HG03095 (cell line): Measurements from ENCODE around the gene CFAP119.

Experiments
- ATAC-seq: cut with Tn5 transposase; IDR thresholded peaks from one replicate; pipeline ENCODE4 v1.9.1; 2021; ENCODE audit warnings: moderate library complexity; ENCODE audit not compliant: unreplicated experiment

CFAP119 gene

GRCh38 chr16:30715750-30716445 lies 46.0 kb downstream of the CFAP119 start:
- ATAC-seq, result no peak

GRCh38 chr16:30711712-30712111 lies 50.1 kb downstream of the CFAP119 start:
- ATAC-seq, result no peak

DNA sequence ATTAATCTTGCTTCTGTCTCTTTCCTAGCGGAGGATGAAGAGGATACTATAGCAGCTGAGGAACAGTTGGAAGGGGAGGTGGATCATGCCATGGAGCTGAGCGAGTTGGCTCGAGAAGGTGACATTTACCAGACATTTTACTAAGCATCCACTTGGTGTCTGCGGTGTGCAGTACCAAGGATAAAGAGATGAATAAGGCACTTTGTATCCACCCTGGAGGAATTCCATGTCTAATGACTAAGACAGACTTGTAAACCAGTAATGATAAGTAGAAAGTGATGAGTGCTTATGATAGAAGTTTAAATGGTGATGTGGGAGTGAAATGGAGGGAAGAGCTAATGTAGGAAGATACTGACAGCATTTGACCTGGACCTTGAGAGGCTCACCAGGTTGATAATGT lies 50.9 kb downstream of the CFAP119 start:
- no peak for ATAC-seq
